Common myeloid progenitor, CD34-positive (primary cell): ENCODE data around the gene OSBPL2.

ENCODE experiments used
- CTCF ChIA-PET: fragments of 350-600 bp; sonication (Branson Sonifier 250); formaldehyde crosslinking; loops from one replicate; lab custom pipeline; 2021; ENCODE audit warnings: antibody characterized with exemption; lab: Charles Lee
- POLR2A ChIA-PET: fragments of 350-600 bp; sonication (Branson Sonifier 250); formaldehyde crosslinking; loops from one replicate; lab custom pipeline; 2021; ENCODE audit warnings: antibody characterized with exemption; lab: Charles Lee
- DNase-seq, 3 donors: peaks; one replicate each; pipeline versions ENCODE4 v3.0.0 to v3.0.0-alpha.2; 2013
- H3K27ac ChIP-seq, 2 experiments: 1 replicate in 1 of 2; 2 replicates in 1 of 2; pipeline ENCODE4 v1.7.0; 2013; ENCODE audit warnings: inconsistent platforms in 2 of 2, low read length in 2 of 2, mild to moderate bottlenecking in 2 of 2, low read depth in 1 of 2, moderate library complexity in 1 of 2; ENCODE audit not compliant: severe bottlenecking in 2 of 2, insufficient read depth in 1 of 2, poor library complexity in 1 of 2
- H3K27me3 ChIP-seq, 5 experiments: replicated peaks in 2 of 5; 1 replicate in 3 of 5; 2 replicates in 2 of 5; pipeline versions ENCODE4 v1.6.1 to v1.7.0; 2013; ENCODE audit warnings: low read length in 4 of 5, mild to moderate bottlenecking in 2 of 5, moderate library complexity in 2 of 5, inconsistent platforms in 1 of 5; ENCODE audit not compliant: insufficient read depth in 5 of 5, control insufficient read depth in 4 of 5
- H3K36me3 ChIP-seq, 4 experiments: 1 replicate in 2 of 4; 2 replicates in 2 of 4; pipeline versions ENCODE4 v1.6.1 to v1.7.0; 2013; ENCODE audit warnings: low read length in 3 of 4, control low read depth in 1 of 4, mild to moderate bottlenecking in 1 of 4; ENCODE audit not compliant: control insufficient read depth in 4 of 4, insufficient read depth in 4 of 4
- H3K4me1 ChIP-seq, 4 experiments: 1 replicate in 3 of 4; 2 replicates in 1 of 4; pipeline versions ENCODE4 v1.6.1 to v1.7.1; 2013; ENCODE audit warnings: low read length in 3 of 4, mild to moderate bottlenecking in 3 of 4, control low read depth in 1 of 4, inconsistent platforms in 1 of 4, moderate library complexity in 1 of 4; ENCODE audit not compliant: control insufficient read depth in 4 of 4, insufficient read depth in 4 of 4; ENCODE audit errors: control extremely low read depth in 1 of 4
- H3K4me3 ChIP-seq, 7 experiments: 1 replicate in 4 of 7; 2 replicates in 3 of 7; pipeline versions ENCODE4 v1.5.1 to v1.7.0; 2013; ENCODE audit warnings: mild to moderate bottlenecking in 7 of 7, low read length in 6 of 7, moderate library complexity in 6 of 7, inconsistent platforms in 2 of 7, low read depth in 2 of 7, control low read depth in 1 of 7; ENCODE audit not compliant: insufficient read depth in 4 of 7, control insufficient read depth in 1 of 7; ENCODE audit errors: extremely low read depth in 1 of 7
- H3K9me3 ChIP-seq, 5 experiments: 1 replicate in 4 of 5; 2 replicates in 1 of 5; pipeline versions ENCODE4 v1.6.1 to v1.7.1; 2013; ENCODE audit warnings: low read length in 4 of 5, mild to moderate bottlenecking in 2 of 5, inconsistent platforms in 1 of 5, low read depth in 1 of 5, moderate library complexity in 1 of 5; ENCODE audit not compliant: control insufficient read depth in 4 of 5, insufficient read depth in 2 of 5; ENCODE audit errors: control extremely low read depth in 1 of 5
- WGBS: methylation state at CpG from one replicate; pipeline ENCODE4 v1.1.5; 2013; ENCODE audit not compliant: insufficient coverage; 5-methylcytosine and 5-hydroxymethylcytosine counted together

Gene OSBPL2

GRCh38 chr20:62224113-62224855 lies 14.0 kb upstream of the OSBPL2 start:
- WGBS, result 78% methylated on average over 10 of the region's 21 CpGs
- CTCF ChIA-PET, result interaction anchor here (1.1 kb wide), 1 partner anchor 78 kb away, joined by 3 read pairs; the partner anchor contains the start of gene ADRM1
- POLR2A ChIA-PET, result no interaction called here
- Histone ChIP-seq H3K27ac (no peak overlapping the region), H3K4me1 (peaks cover 0 to 19% (median 13%) of the 10 kb centered on the region in 4 experiments), H3K4me3 (no peak overlapping the region), H3K27me3 (peaks cover 0 to 83% (median 12%) of the 10 kb centered on the region in 5 experiments), H3K36me3 (no peaks in the 10 kb centered on the region), H3K9me3 (no peaks in the 10 kb centered on the region)
- no peak for DNase-seq

DNA sequence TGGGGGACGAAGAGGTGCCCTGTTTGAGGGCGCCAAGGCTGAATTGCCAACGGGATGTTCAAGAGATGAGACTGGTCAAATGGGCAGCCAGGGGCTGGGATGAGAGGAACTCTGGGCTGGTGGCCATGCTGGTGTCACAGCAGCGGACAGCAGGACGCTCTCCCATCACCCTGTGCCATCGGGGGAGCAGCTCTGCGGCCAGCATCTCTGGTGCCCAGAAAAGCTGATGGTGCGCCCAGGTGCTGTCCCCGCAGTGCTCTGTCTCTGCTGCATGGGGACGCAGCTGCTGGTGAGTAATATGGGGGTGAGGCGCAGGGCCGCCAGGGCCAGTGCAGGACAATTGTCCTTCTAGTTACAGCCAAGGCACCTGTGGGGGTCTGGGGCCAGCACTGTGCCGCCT lies 13.3 kb upstream of the OSBPL2 start:
- Histone ChIP-seq H3K36me3 (no peaks in the 10 kb centered on the region), H3K4me3 (no peak overlapping the region), H3K9me3 (no peaks in the 10 kb centered on the region), H3K27ac (no peak overlapping the region), H3K27me3 (peaks cover 0 to 79% (median 11%) of the 10 kb centered on the region in 5 experiments), H3K4me1 (peaks cover 0 to 13% (median 8%) of the 10 kb centered on the region in 4 experiments)
- 94% methylated on average over 12 of the region's 13 CpGs for WGBS
- ChIA-PET POLR2A (no interaction called here), CTCF (interaction anchor here (0.7 to 1.1 kb wide), 2 partner anchors 13 to 77 kb away, joined by 3 read pairs; partner anchors contain the start of gene ADRM1)
- no peak for DNase-seq

- peaks cover 0 to 71% (median 11%) of the 10 kb centered on the region in 5 experiments for H3K27me3 ChIP-seq
- no peaks in the 10 kb centered on the region for H3K36me3 ChIP-seq
- H3K4me3 ChIP-seq, result no peak overlapping the region
- WGBS, result 91% methylated on average over 16 of the region's 17 CpGs
- no peak for DNase-seq
- POLR2A ChIA-PET, result no interaction called here
- CTCF ChIA-PET, result no interaction called here
- no peak overlapping the region for H3K27ac ChIP-seq
- peaks cover 0 to 5% (median 3%) of the 10 kb centered on the region in 4 experiments for H3K4me1 ChIP-seq
- no peaks in the 10 kb centered on the region for H3K9me3 ChIP-seq
Measured at GRCh38 chr20:62225820-62226635, 12.3 kb upstream of the OSBPL2 start.

DNA sequence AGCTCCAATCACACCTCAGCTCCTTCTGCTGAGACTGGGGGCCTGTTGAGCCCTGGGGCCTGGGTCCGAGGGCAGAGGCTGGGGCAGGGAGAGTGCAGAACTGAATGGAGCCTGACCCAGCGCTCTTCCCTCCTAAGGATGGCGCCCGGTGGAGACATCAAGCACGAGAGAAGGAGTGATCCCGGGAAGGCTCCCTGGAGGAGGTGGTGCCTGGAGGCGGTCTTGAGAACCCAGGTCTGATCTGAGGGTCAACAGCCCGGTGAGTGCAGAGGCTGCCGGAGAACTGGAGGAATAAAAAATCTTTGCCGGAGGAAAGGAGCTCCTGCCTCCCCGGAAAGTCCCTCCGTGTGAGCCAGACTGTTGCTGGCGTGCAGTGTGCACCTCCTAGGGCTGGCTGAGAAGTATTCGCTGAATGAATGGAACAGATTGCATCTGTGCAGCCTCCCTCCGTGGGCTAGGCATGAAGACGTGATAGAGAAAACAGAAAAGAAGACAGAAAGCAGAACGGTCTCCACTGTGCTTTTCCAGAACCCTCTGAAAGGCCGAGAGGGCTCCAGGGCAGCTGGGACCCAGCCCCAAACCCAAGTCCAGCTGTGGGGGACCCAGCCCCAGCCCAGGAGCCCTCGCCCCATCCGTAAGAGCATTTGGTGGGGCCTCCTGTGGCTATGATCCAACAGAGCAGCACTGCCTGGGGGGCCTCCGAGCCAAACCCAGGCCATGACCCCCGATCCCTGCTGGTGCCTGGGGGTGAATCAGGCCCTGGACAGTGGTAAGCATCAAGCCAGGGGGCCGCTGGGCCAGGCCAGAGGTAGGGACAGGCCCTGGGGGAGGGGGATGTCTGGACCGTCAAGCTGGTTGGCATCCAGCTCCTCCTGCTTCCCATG lies 11.4 kb upstream of the OSBPL2 start:
- Histone ChIP-seq H3K27ac (no peak overlapping the region), H3K27me3 (peaks cover 0 to 62% (median 5%) of the 10 kb centered on the region in 5 experiments), H3K9me3 (no peaks in the 10 kb centered on the region), H3K4me1 (no peaks in the 10 kb centered on the region), H3K4me3 (no peak overlapping the region), H3K36me3 (no peaks in the 10 kb centered on the region)
- WGBS, result 85% methylated on average over 23 of the region's 24 CpGs
- CTCF ChIA-PET, result no interaction called here
- POLR2A ChIA-PET, result no interaction called here
- no peak for DNase-seq

- 73% methylated on average over 8 of the region's 10 CpGs for WGBS
Measured at GRCh38 chr20:62227591-62227976, 10.7 kb upstream of the OSBPL2 start.

GRCh38 chr20:62227977-62228958 lies 10.1 kb upstream of the OSBPL2 start:
- WGBS, result 59% methylated on average over 32 of the region's 37 CpGs

More at GRCh38 chr20:62227591-62227976, 10.7 kb upstream of the OSBPL2 start:
- no peak for DNase-seq
- Histone ChIP-seq H3K4me1 (no peaks in the 10 kb centered on the region), H3K27ac (no peak overlapping the region), H3K27me3 (peaks cover 0 to 55% (median 5%) of the 10 kb centered on the region in 5 experiments), H3K4me3 (no peak overlapping the region), H3K36me3 (no peaks in the 10 kb centered on the region), H3K9me3 (no peaks in the 10 kb centered on the region)
- ChIA-PET CTCF (no interaction called here), POLR2A (no interaction called here)

More at GRCh38 chr20:62227977-62228958, 10.1 kb upstream of the OSBPL2 start:
- Histone ChIP-seq H3K9me3 (no peaks in the 10 kb centered on the region), H3K36me3 (no peaks in the 10 kb centered on the region), H3K27me3 (peaks cover 0 to 48% (median 2%) of the 10 kb centered on the region in 5 experiments), H3K27ac (no peak overlapping the region), H3K4me1 (no peaks in the 10 kb centered on the region), H3K4me3 (no peak overlapping the region)
- CTCF ChIA-PET, result no interaction called here
- DNase-seq, result no peak
- POLR2A ChIA-PET, result no interaction called here
